Parathyroid adenoma (tissue), 2 donors: Measurements from ENCODE around the gene ADCYAP1R1.

ENCODE experiments used
- H2AFZ ChIP-seq: fragments of 300-600 bp; sonication (generic); one replicate; pipeline ENCODE4 v1.7.0; 2017; ENCODE audit warnings: antibody characterized with exemption, mild to moderate bottlenecking
- H3K27ac ChIP-seq: fragments of 300-600 bp; sonication (generic); one replicate; pipeline ENCODE4 v1.7.0; 2017
- H3K27me3 ChIP-seq: fragments of 300-600 bp; sonication (generic); one replicate; pipeline ENCODE4 v1.7.0; 2017; ENCODE audit warnings: low read length; ENCODE audit not compliant: control insufficient read depth, insufficient read depth
- H3K36me3 ChIP-seq: fragments of 300-600 bp; sonication (generic); one replicate; pipeline ENCODE4 v1.7.0; 2017; ENCODE audit warnings: low read length; ENCODE audit not compliant: control insufficient read depth, insufficient read depth
- H3K4me1 ChIP-seq: fragments of 300-600 bp; sonication (generic); one replicate; pipeline ENCODE4 v1.7.0; 2017; ENCODE audit warnings: control low read depth
- H3K4me2 ChIP-seq: fragments of 300-600 bp; sonication (generic); one replicate; pipeline ENCODE4 v1.7.0; 2017; ENCODE audit warnings: low read length
- H3K4me3 ChIP-seq: fragments of 300-600 bp; sonication (generic); one replicate; pipeline ENCODE4 v1.7.0; 2017; ENCODE audit warnings: low read depth, low read length
- H3K79me2 ChIP-seq: fragments of 300-600 bp; sonication (generic); one replicate; pipeline ENCODE4 v1.7.0; 2017; ENCODE audit warnings: control low read depth
- H3K9ac ChIP-seq: fragments of 300-600 bp; sonication (generic); one replicate; pipeline ENCODE4 v1.7.0; 2017; ENCODE audit warnings: mild to moderate bottlenecking
- H3K9me3 ChIP-seq: fragments of 300-600 bp; sonication (generic); one replicate; pipeline ENCODE4 v1.7.0; 2017; ENCODE audit warnings: low read length; ENCODE audit not compliant: control insufficient read depth
- CTCF ChIP-seq: fragments of 300-600 bp; sonication (generic); IDR thresholded peaks from one replicate; pipeline ENCODE4 v1.7.0; 2017; ENCODE audit warnings: antibody characterized with exemption, mild to moderate bottlenecking
- donor health status: primary hyperparathyroidism.

The ADCYAP1R1 gene

GRCh38 chr7:31080763-31081162, 28.7 kb downstream of the ADCYAP1R1 start:
- H3K27me3 ChIP-seq, result peaks cover 3% of the 10 kb centered on the region
- no peak overlapping the region for H3K4me2 ChIP-seq
- no peak overlapping the region for H2AFZ ChIP-seq
- no peak overlapping the region for H3K9ac ChIP-seq
- H3K79me2 ChIP-seq, result no peaks in the 10 kb centered on the region
- no peaks in the 10 kb centered on the region for H3K9me3 ChIP-seq
- H3K27ac ChIP-seq, result no peak overlapping the region
- H3K36me3 ChIP-seq, result no peaks in the 10 kb centered on the region
- no peak overlapping the region for H3K4me3 ChIP-seq
- no peak for TF ChIP-seq CTCF
- no peaks in the 10 kb centered on the region for H3K4me1 ChIP-seq

- H3K36me3 ChIP-seq, result no peaks in the 10 kb centered on the region
- H3K4me3 ChIP-seq, result no peak overlapping the region
- H2AFZ ChIP-seq, result no peak overlapping the region
- no peaks in the 10 kb centered on the region for H3K9me3 ChIP-seq
- H3K79me2 ChIP-seq, result no peaks in the 10 kb centered on the region
- no peak overlapping the region for H3K9ac ChIP-seq
- peaks cover 3% of the 10 kb centered on the region for H3K27me3 ChIP-seq
- no peak overlapping the region for H3K4me2 ChIP-seq
- H3K27ac ChIP-seq, result no peak overlapping the region
- no peaks in the 10 kb centered on the region for H3K4me1 ChIP-seq
- TF ChIP-seq CTCF, result no peak
Observed at GRCh38 chr7:31082017-31082416, 29.9 kb downstream of the ADCYAP1R1 start.

- Histone ChIP-seq H3K36me3 (no peaks in the 10 kb centered on the region), H2AFZ (no peak overlapping the region), H3K9ac (no peak overlapping the region), H3K9me3 (no peaks in the 10 kb centered on the region), H3K27ac (no peak overlapping the region), H3K79me2 (no peaks in the 10 kb centered on the region), H3K27me3 (peaks cover 3% of the 10 kb centered on the region), H3K4me2 (no peak overlapping the region), H3K4me1 (no peaks in the 10 kb centered on the region), H3K4me3 (no peak overlapping the region)
- no peak for TF ChIP-seq CTCF
Observed at GRCh38 chr7:31082447-31082846, 30.3 kb downstream of the ADCYAP1R1 start.

- Histone ChIP-seq H3K9ac (no peak overlapping the region), H2AFZ (no peak overlapping the region), H3K9me3 (no peaks in the 10 kb centered on the region), H3K4me3 (no peak overlapping the region), H3K27ac (no peak overlapping the region), H3K36me3 (no peaks in the 10 kb centered on the region), H3K79me2 (no peaks in the 10 kb centered on the region), H3K4me1 (no peaks in the 10 kb centered on the region), H3K4me2 (no peak overlapping the region), H3K27me3 (peaks cover 3% of the 10 kb centered on the region)
- no peak for TF ChIP-seq CTCF
Observed at GRCh38 chr7:31083210-31083786, 31.2 kb downstream of the ADCYAP1R1 start.

- Histone ChIP-seq H3K4me3 (no peak overlapping the region), H3K27ac (no peak overlapping the region), H3K4me2 (no peak overlapping the region), H3K9me3 (no peaks in the 10 kb centered on the region), H2AFZ (no peak overlapping the region), H3K27me3 (peaks cover 3% of the 10 kb centered on the region), H3K9ac (no peak overlapping the region), H3K36me3 (no peaks in the 10 kb centered on the region), H3K79me2 (no peaks in the 10 kb centered on the region), H3K4me1 (no peaks in the 10 kb centered on the region)
- no peak for TF ChIP-seq CTCF
Observed at GRCh38 chr7:31084226-31084625, 32.1 kb downstream of the ADCYAP1R1 start.
